Stimulated activated CD8-positive, alpha-beta memory T cell treated with anti-CD3 and anti-CD28 coated beads, Interleukin-4, amount 100 ng/mL, for 48 hours (primary cell): ENCODE measurements around the gene AQP1.

ENCODE experiments used
- DNase-seq: peaks from one replicate; pipeline ENCODE4 v3.0.0-alpha.2; 2020

AQP1 gene

GRCh38 chr7:30922596-30922995 lies 10.9 kb downstream of the AQP1 start:
- DNase-seq = no peak

- DNase-seq = peak; percentile 10
Observed at GRCh38 chr7:30923009-30923773, 11.5 kb downstream of the AQP1 start.

GRCh38 chr7:30923774-30924413 lies 12.2 kb downstream of the AQP1 start:
- DNase-seq = peak; percentile 9

- DNase-seq = peak; percentile 14
Observed at GRCh38 chr7:30924624-30925023, 13.0 kb downstream of the AQP1 start.

GRCh38 chr7:30925117-30925516 lies 13.5 kb downstream of the AQP1 start:
- no peak for DNase-seq

GRCh38 chr7:30925913-30926312 lies 14.3 kb downstream of the AQP1 start:
- peak; percentile 15 for DNase-seq

- DNase-seq = no peak
Observed at GRCh38 chr7:30926313-30926712, 14.7 kb downstream of the AQP1 start.

GRCh38 chr7:30927040-30927439 lies 15.4 kb downstream of the AQP1 start:
- DNase-seq = no peak

- no peak for DNase-seq
Observed at GRCh38 chr7:30927559-30927958, 15.9 kb downstream of the AQP1 start.

- DNase-seq = no peak
Observed at GRCh38 chr7:30928254-30928872, 16.7 kb downstream of the AQP1 start.

- no peak for DNase-seq
Observed at GRCh38 chr7:30929686-30930085, 18.0 kb downstream of the AQP1 start.

- no peak for DNase-seq
Observed at GRCh38 chr7:30930621-30931020, 19.0 kb downstream of the AQP1 start.

GRCh38 chr7:30931161-30931928 lies 19.7 kb downstream of the AQP1 start:
- DNase-seq = no peak

GRCh38 chr7:30931929-30932540 lies 20.4 kb downstream of the AQP1 start:
- no peak for DNase-seq

- DNase-seq = no peak
Observed at GRCh38 chr7:30932562-30932961, 20.9 kb downstream of the AQP1 start.

GRCh38 chr7:30933124-30933974 lies 21.7 kb downstream of the AQP1 start:
- no peak for DNase-seq

- DNase-seq = no peak
Observed at GRCh38 chr7:30934225-30934624, 22.6 kb downstream of the AQP1 start.

GRCh38 chr7:30934732-30935568 lies 23.3 kb downstream of the AQP1 start:
- no peak for DNase-seq

- DNase-seq = no peak
Observed at GRCh38 chr7:30935569-30935877, 23.9 kb downstream of the AQP1 start.

- no peak for DNase-seq
Observed at GRCh38 chr7:30936650-30937245, 25.1 kb downstream of the AQP1 start.

- DNase-seq = no peak
Observed at GRCh38 chr7:30937416-30937815, 25.8 kb downstream of the AQP1 start.
